Spinal cord (tissue), 10 donors: ENCODE data around the gene CDC25B. TPM values are rescaled to one million over a fixed set of nuclear protein-coding genes. Genes with fewer than 3 reads are reported as not detected.

Experiments used
- DNase-seq, 6 donors: peaks; one replicate each; pipeline versions ENCODE4 v3.0.0 to v3.0.0-alpha.2; 2013 to 2015; ENCODE audit warnings: low spot score in 6 of 6, low read depth in 4 of 6
- H3K27ac ChIP-seq: one replicate; pipeline ENCODE4 v1.5.1; 2013; ENCODE audit warnings: low read depth, low read length, control low read depth
- H3K27me3 ChIP-seq: one replicate; pipeline ENCODE4 v1.6.1; 2013; ENCODE audit warnings: low read length; ENCODE audit not compliant: control insufficient read depth, insufficient read depth
- H3K36me3 ChIP-seq: one replicate; pipeline ENCODE4 v1.6.1; 2013; ENCODE audit warnings: low read length; ENCODE audit not compliant: control insufficient read depth, insufficient read depth
- H3K4me1 ChIP-seq: one replicate; pipeline ENCODE4 v1.6.1; 2013; ENCODE audit warnings: low read length; ENCODE audit not compliant: control insufficient read depth, insufficient read depth
- H3K4me3 ChIP-seq: one replicate; pipeline ENCODE4 v1.5.1; 2013; ENCODE audit warnings: low read depth, low read length, control low read depth
- H3K9me3 ChIP-seq: one replicate; pipeline ENCODE4 v1.6.1; 2013; ENCODE audit warnings: low read length; ENCODE audit not compliant: control insufficient read depth, insufficient read depth
- WGBS: methylation state at CpG from one replicate; pipeline ENCODE4 v1.1.5; 2013; ENCODE audit warnings: missing lambda C conversion rate; ENCODE audit not compliant: insufficient coverage; 5-methylcytosine and 5-hydroxymethylcytosine counted together
- polyA plus RNA-seq, 2 donors: library from polyadenylated mRNA; unstranded; fragments of 120-200 nt; gene quantifications; one replicate each; pipeline ENCODE4 v1.2.1, GENCODE V29; 2013; ENCODE audit not compliant: insufficient read length in 2 of 2
- total RNA-seq, 2 donors: library from RNA; depleted of rRNA in 1 of 2; stranded (reverse); fragments of 120-200 nt in 1 of 2; fragments of >200 nt in 1 of 2; gene quantifications; one replicate each; pipeline versions ENCODE4 v1.2.3 to v1.2.4, GENCODE V29; 2013 to 2014
- donor health status: healthy.

Gene CDC25B
- total and polyA plus RNA-seq, 4 donors: 22.2 to 66.8 (median 46.4) TPM

DNA sequence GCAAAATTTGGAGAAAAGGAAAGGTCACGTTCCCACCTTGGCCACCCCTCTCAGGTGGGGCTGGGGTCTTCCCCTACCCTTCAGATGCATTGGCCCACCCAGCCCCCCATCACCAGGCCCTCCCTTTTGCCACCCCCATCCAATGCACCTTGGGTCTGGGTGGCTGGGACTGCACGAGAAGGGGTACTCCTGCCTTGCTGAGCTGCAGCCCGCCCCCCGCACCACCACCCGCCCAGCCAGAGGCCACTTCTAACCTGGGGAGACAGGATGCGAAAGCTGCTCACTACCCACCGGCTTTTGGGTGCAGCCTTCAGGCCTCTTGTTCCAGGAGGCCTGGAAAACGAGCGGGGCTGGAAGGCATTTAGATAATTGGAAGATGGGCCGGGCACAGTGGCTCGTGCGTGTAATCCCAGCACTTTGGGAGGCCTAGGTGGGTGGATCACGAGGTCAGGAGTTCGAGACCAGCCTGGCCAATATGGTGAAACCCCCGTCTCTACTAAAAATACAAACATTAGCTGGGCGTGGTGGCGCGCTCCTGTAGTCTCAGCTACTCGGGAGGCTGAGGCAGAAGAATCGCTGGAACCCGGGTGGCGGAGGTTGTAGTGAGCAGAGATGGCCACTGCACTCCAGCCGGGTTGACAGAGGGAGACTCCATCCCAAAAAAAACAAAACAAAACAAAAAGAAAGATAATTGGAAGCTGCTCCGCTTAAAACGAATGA is 1.2 kb upstream of the CDC25B start:
- Histone ChIP-seq H3K9me3 (no peaks in the 10 kb centered on the region), H3K4me3 (peak overlapping the region; percentile 97), H3K27ac (peak overlapping the region; percentile 97), H3K27me3 (no peaks in the 10 kb centered on the region), H3K36me3 (peaks cover 7% of the 10 kb centered on the region), H3K4me1 (peaks cover 49% of the 10 kb centered on the region)
- 90% methylated on average over 9 of the region's 25 CpGs for WGBS
- DNase-seq: no peak

DNA sequence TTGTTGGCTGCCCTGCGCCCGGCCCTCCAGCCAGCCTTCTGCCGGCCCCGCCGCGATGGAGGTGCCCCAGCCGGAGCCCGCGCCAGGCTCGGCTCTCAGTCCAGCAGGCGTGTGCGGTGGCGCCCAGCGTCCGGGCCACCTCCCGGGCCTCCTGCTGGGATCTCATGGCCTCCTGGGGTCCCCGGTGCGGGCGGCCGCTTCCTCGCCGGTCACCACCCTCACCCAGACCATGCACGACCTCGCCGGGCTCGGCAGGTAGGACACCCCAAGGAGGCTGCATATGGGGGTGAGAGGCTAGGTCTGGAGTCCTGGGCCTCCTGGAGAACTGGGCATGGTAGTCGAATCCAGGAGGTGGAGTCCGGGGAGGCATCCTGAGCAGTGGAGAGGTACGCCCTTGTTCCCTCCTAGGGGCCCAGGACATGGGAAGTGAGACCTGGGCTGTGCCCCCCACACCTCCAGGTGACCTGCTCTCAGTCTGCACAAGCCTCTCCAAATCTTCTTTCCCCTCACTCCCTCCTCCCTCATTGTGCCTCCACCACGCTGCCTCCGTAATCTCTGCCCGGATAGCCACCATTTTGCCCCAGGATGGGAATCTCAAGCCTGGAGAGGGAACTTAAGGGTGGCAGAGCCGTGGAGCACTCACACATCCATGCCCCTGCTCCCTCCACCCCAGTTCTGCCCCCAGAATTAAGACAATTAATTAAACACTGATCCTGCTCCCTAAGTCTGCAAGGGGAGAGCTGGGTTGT is 541 bp downstream of the CDC25B start:
- no peaks in the 10 kb centered on the region for H3K9me3 ChIP-seq
- H3K4me3 ChIP-seq: peak overlapping the region; percentile 40
- WGBS: 11% methylated on average over 22 of the region's 33 CpGs
- peak overlapping the region; percentile 52 for H3K27ac ChIP-seq
- no peaks in the 10 kb centered on the region for H3K27me3 ChIP-seq
- H3K36me3 ChIP-seq: peaks cover 25% of the 10 kb centered on the region
- no peak for DNase-seq
- H3K4me1 ChIP-seq: peaks cover 64% of the 10 kb centered on the region

DNA sequence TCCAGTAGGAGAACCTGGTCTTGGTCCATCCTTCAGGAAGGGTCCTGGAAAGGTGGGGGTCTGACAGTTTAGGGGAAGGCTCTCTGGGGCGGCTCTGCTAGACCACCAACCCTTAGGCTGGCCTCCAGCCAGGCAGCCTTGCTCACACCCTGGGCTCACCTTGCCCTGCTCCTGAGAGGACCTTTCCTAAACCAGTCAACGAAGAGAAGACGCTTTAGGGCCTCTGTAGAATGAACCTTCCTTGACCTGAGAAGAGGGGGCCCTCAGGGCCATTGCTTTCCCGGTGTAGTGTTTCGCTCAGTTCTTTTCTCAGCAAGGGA is 1.1 kb downstream of the CDC25B start:
- H3K9me3 ChIP-seq: no peaks in the 10 kb centered on the region
- H3K27ac ChIP-seq: no peak overlapping the region
- peak overlapping the region; percentile 40 for H3K4me3 ChIP-seq
- 67% methylated on average over 5 of the region's 5 CpGs for WGBS
- H3K27me3 ChIP-seq: no peaks in the 10 kb centered on the region
- DNase-seq: no peak
- H3K36me3 ChIP-seq: peaks cover 30% of the 10 kb centered on the region
- H3K4me1 ChIP-seq: peaks cover 64% of the 10 kb centered on the region

DNA sequence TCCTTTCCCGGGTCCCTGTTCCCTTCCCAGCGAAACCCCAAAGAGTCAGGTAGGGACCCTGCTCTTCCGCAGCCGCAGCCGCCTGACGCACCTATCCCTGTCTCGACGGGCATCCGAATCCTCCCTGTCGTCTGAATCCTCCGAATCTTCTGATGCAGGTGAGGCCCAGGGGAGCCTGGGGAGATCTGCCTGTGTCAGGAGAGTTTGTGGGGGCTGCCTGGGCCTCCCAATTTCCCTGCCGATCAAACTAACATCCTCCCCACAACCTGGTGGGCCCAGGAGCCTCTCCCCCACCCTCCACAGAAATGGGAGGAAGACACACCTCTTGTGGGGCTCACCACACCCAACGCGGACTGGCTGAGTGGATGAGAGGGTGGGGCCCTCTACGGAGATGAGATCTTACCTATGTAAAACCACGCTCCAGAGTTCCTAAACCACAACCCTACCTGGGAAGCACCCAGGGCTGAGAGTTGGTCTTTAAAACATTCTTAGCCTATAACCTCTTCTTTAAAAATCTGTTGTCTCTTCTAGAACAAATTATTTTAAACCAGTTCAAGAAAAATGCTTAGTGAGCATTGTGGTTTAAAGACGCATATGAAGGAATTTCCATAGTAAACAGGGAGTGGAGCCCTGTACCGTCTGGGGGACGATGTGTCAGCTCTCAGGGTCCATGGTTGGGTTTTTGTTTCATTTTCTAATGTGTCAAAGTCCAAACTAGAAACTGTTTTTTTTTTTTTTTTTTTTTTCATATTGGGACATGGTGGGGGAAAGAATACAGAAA is 1.7 kb downstream of the CDC25B start:
- 77% methylated on average over 8 of the region's 19 CpGs for WGBS
- Histone ChIP-seq H3K36me3 (peaks cover 35% of the 10 kb centered on the region), H3K4me1 (peaks cover 64% of the 10 kb centered on the region), H3K27ac (peak overlapping the region; percentile 18), H3K27me3 (no peaks in the 10 kb centered on the region), H3K9me3 (no peaks in the 10 kb centered on the region), H3K4me3 (peak overlapping the region; percentile 40)
- DNase-seq: no peak

DNA sequence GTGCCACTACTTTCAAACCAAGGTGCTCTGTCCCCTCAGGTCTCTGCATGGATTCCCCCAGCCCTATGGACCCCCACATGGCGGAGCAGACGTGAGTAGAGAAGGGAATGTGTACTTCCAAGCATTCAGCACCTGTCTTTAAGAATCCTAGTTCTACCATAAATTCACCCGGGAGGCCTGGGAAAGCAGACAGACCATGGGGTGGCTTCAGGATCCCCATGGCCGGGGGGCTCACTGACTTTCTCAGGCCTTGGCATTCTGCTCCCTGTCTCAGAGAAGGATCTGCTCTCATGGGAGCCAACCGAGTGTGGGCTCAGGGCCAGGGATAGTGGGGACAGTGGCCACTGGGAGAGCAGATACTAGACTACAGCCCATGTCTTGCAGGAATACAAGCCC is 2.3 kb downstream of the CDC25B start:
- WGBS: 31% methylated on average over 3 of the region's 5 CpGs
- peak overlapping the region; percentile 18 for H3K27ac ChIP-seq

DNA sequence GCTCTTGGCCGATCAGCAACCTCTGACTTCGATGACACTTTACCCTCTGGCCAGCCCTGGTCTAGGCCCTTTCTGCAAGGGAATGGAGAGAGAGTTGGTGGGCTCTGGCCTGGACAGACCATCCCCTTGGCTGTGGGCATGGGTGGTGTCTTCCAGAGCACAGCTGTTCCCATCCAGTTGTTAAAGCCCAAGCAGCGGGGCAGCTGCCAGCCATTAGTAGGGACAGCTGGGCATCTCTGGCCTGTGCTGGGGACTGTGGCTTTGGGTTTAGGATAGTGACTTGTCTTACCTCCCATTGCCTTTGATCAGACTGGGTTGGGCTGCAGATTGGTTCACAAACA is 2.8 kb downstream of the CDC25B start:
- no peak overlapping the region for H3K4me3 ChIP-seq
- no peaks in the 10 kb centered on the region for H3K9me3 ChIP-seq
- no peak for DNase-seq
- H3K27ac ChIP-seq: peak overlapping the region; percentile 58
- peaks cover 46% of the 10 kb centered on the region for H3K36me3 ChIP-seq
- 70% methylated on average over 3 of the region's 3 CpGs for WGBS
- H3K27me3 ChIP-seq: no peaks in the 10 kb centered on the region
- H3K4me1 ChIP-seq: peaks cover 64% of the 10 kb centered on the region

More for the DNA sequence above, 2.3 kb downstream of the CDC25B start:
- H3K4me1 ChIP-seq: peaks cover 64% of the 10 kb centered on the region
- H3K4me3 ChIP-seq: no peak overlapping the region
- peak in 1 of 6 donors; percentile 46 for DNase-seq
- no peaks in the 10 kb centered on the region for H3K27me3 ChIP-seq
- H3K36me3 ChIP-seq: peaks cover 41% of the 10 kb centered on the region
- no peaks in the 10 kb centered on the region for H3K9me3 ChIP-seq

DNA sequence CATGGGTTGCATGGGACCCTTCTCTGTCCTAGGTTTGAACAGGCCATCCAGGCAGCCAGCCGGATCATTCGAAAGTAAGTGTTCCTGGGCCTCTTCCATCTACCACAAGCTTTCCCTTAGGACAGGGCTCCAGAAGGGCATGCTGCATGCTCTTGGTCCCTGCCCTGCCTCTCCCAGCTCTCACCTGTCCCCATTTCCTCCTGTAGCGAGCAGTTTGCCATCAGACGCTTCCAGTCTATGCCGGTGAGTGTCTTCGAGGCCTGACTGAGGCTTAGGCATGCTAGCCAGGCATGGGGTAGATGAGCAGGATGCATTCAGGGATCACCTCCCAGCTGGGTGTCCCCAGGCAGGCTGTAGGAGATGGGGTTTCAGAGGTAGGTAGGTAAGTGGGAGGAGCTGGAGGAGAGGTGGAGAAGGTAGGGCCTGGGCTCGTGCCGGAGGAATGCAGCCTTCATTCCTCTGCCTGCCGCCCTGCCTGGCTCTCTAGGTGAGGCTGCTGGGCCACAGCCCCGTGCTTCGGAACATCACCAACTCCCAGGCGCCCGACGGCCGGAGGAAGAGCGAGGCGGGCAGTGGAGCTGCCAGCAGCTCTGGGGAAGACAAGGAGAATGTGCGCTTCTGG is 4.3 kb downstream of the CDC25B start:
- H3K4me1 ChIP-seq: peaks cover 57% of the 10 kb centered on the region
- H3K36me3 ChIP-seq: peaks cover 61% of the 10 kb centered on the region
- no peak for DNase-seq
- H3K27ac ChIP-seq: no peak overlapping the region
- H3K4me3 ChIP-seq: no peak overlapping the region
- no peaks in the 10 kb centered on the region for H3K9me3 ChIP-seq
- WGBS: 79% methylated on average over 14 of the region's 18 CpGs
- no peaks in the 10 kb centered on the region for H3K27me3 ChIP-seq

DNA sequence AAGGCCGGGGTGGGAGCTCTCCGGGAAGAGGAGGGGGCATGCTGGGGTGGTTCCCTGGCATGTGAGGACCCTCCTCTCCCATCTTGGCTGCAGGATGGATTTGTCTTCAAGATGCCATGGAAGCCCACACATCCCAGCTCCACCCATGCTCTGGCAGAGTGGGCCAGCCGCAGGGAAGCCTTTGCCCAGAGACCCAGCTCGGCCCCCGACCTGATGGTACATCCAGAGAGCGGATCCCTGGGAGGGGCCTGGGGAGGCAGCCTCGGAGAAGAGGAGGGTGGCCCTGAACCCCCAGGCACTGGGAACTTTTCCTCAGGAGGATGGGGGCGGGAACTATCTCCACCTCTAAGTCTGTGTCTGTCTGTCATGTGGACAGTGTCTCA is 4.8 kb downstream of the CDC25B start:
- 89% methylated on average over 8 of the region's 8 CpGs for WGBS
- Histone ChIP-seq H3K4me1 (peaks cover 57% of the 10 kb centered on the region), H3K27me3 (no peaks in the 10 kb centered on the region), H3K27ac (no peak overlapping the region), H3K9me3 (no peaks in the 10 kb centered on the region), H3K36me3 (peaks cover 66% of the 10 kb centered on the region), H3K4me3 (no peak overlapping the region)
- no peak for DNase-seq

DNA sequence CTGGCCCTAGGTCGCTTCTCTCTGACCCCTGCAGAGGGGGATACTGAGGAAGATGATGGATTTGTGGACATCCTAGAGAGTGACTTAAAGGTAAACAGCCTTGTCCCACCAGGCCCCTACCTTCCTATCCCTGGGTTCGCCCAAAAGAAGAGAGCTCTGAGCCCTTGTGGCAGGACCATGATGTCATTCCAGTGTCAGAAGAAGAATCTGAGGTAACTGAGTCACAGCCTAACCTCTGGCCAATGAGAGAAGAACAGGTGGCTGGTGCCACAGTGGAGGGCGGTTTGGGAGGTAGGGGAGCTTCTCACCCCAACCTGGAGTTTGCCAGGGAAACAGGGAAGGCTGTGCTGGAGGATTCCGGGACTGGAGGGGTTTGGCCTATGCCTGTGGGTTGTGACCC is 5.2 kb downstream of the CDC25B start:
- no peaks in the 10 kb centered on the region for H3K27me3 ChIP-seq
- peaks cover 69% of the 10 kb centered on the region for H3K36me3 ChIP-seq
- H3K27ac ChIP-seq: no peak overlapping the region
- peaks cover 58% of the 10 kb centered on the region for H3K4me1 ChIP-seq
- no peak overlapping the region for H3K4me3 ChIP-seq
- no peaks in the 10 kb centered on the region for H3K9me3 ChIP-seq
- 97% methylated on average over 3 of the region's 4 CpGs for WGBS
- no peak for DNase-seq
